GM12878 (cell line): ENCODE results near the gene XIRP1.

Experiments
- ASH2L ChIP-seq: fragments of 300-600, 200-600 bp; sonication (generic); IDR thresholded peaks from 2 replicates; pipeline ENCODE4 v1.6.1; 2017; ENCODE audit warnings: low read depth, mild to moderate bottlenecking, borderline replicate concordance
- CBX3 ChIP-seq: fragments of 200-600 bp; sonication (generic); IDR thresholded peaks from 2 replicates; pipeline ENCODE4 v1.6.1; 2016; ENCODE audit warnings: low read depth, borderline replicate concordance
- CTCF ChIP-seq, 3 experiments: IDR thresholded peaks in 2 of 3; conservative IDR thresholded peaks in 1 of 3; 2 replicates each; pipeline ENCODE4 v1.5.1; 2011; ENCODE audit warnings: low read depth in 3 of 3, low read length in 3 of 3, mild to moderate bottlenecking in 3 of 3, control low read depth in 2 of 3, moderate library complexity in 2 of 3, inconsistent platforms in 1 of 3, mixed read lengths in 1 of 3; ENCODE audit not compliant: control insufficient read depth in 2 of 3, insufficient read depth in 1 of 3; ENCODE audit errors: extremely low read depth in 1 of 3
- HDGF ChIP-seq: fragments of 450-650 bp; IDR thresholded peaks from 2 replicates; pipeline ENCODE4 v1.6.1; 2016; ENCODE audit warnings: antibody characterized with exemption
- NKRF ChIP-seq: fragments of 450-650 bp; conservative IDR thresholded peaks from 2 replicates; pipeline ENCODE4 v1.6.1; 2017; ENCODE audit warnings: mild to moderate bottlenecking, moderate library complexity
- POLR2A ChIP-seq: IDR thresholded peaks from 2 replicates; pipeline ENCODE4 v1.6.1; 2011; ENCODE audit warnings: low read depth, mild to moderate bottlenecking, low read length
- STAT3 ChIP-seq: IDR thresholded peaks from 2 replicates; pipeline ENCODE4 v1.6.1; 2011; ENCODE audit warnings: low read depth, low read length, improper control_type of control experiment
- YY1 ChIP-seq: IDR thresholded peaks from 2 replicates; pipeline ENCODE4 v1.6.1; 2011; ENCODE audit warnings: low read depth, mild to moderate bottlenecking, low read length

GRCh38 chr3:39170461-39170860, 21.9 kb downstream of the XIRP1 start:
- TF ChIP-seq HDGF, result no peak
- no peak for TF ChIP-seq CTCF (IDR thresholded peaks at IDR 0.05 in 2 of 3, conservative IDR thresholded peaks at IDR 0.05 in 1 of 3; ENCODE audit: control insufficient read depth in 2 of 3, extremely low read depth in 1 of 3, insufficient read depth in 1 of 3, low read depth in 3 of 3, low read length in 3 of 3)
- no peak for TF ChIP-seq NKRF
- TF ChIP-seq YY1, result no peak
- TF ChIP-seq POLR2A, result no peak
- no peak for TF ChIP-seq CBX3
- TF ChIP-seq STAT3, result no peak
- TF ChIP-seq ASH2L, result no peak
